ENCODE results near the gene CHODL.

The CHODL gene

GRCh38 chr21:18294100-18294499 is 49.5 kb downstream of the CHODL start:
- no peak for DNase-seq

- DNase-seq, result no peak
These were observed 53.6 kb downstream of the CHODL start for GRCh38 chr21:18298228-18298627.
